IMR-90 (cell line): Measurements from ENCODE around the gene TAL1. TPM values are rescaled to one million over a fixed set of nuclear protein-coding genes. Genes with fewer than 3 reads are reported as not detected.

Experiments used
- ATAC-seq: fragments of 200-7000 bp; cut with Tn5 transposase; 2 replicates; pipeline ENCODE4 v1.9.1; 2020; ENCODE audit warnings: low read depth, mild to moderate bottlenecking, moderate library complexity
- BruUV-seq: library from RNA; stranded (reverse); fragments of 400-500 nt; replicated peaks from 2 replicates; lab custom pipeline; 2021; lab: Mats Ljungman, UMichigan
- CTCF ChIA-PET: fragments of 300-600 bp; formaldehyde crosslinking; extraction: SDS; loops from one replicate; lab custom pipeline; 2021; ENCODE audit warnings: antibody characterized with exemption; lab: Yijun Ruan, JAX
- POLR2A ChIA-PET: fragments of 300-600 bp; sonication (Branson Sonifier 250); formaldehyde crosslinking; loops from one replicate; lab custom pipeline; 2022; ENCODE audit warnings: antibody characterized with exemption; ENCODE audit not compliant: unreplicated experiment; lab: Charles Lee
- DNase-seq: peaks from one replicate; pipeline ENCODE4 v3.0.0; 2013
- H2AFZ ChIP-seq: replicated peaks from 2 replicates; pipeline ENCODE3; 2013; ENCODE audit warnings: low read length, mild to moderate bottlenecking; ENCODE audit not compliant: poor library complexity
- H2AK5ac ChIP-seq: 2 replicates; pipeline ENCODE4 v1.6.1; 2013; ENCODE audit warnings: low read depth, low read length, inconsistent platforms
- H2AK9ac ChIP-seq: replicated peaks from 2 replicates; pipeline ENCODE3; 2013; ENCODE audit warnings: mild to moderate bottlenecking, low read depth, low read length, moderate library complexity; ENCODE audit not compliant: poor library complexity
- H2BK120ac ChIP-seq: 2 replicates; pipeline ENCODE4 v1.6.1; 2013; ENCODE audit warnings: low read depth, low read length, inconsistent platforms
- H2BK15ac ChIP-seq: 3 replicates; pipeline ENCODE4 v1.6.1; 2013; ENCODE audit warnings: low read depth, low read length, inconsistent platforms
- H2BK20ac ChIP-seq: 2 replicates; pipeline ENCODE4 v1.6.1; 2013; ENCODE audit warnings: low read depth, mild to moderate bottlenecking, inconsistent platforms, low read length, moderate library complexity
- H2BK5ac ChIP-seq: 2 replicates; pipeline ENCODE4 v1.6.1; 2013; ENCODE audit warnings: mild to moderate bottlenecking, low read depth, low read length, inconsistent platforms; ENCODE audit not compliant: poor library complexity, severe bottlenecking
- H3K14ac ChIP-seq: replicated peaks from 2 replicates; pipeline ENCODE4 v1.6.1; 2013; ENCODE audit warnings: low read depth, low read length, inconsistent platforms
- H3K18ac ChIP-seq: 2 replicates; pipeline ENCODE4 v1.6.1; 2013; ENCODE audit warnings: low read depth, low read length, control low read depth
- H3K23ac ChIP-seq: 2 replicates; pipeline ENCODE4 v1.6.1; 2013; ENCODE audit warnings: low read depth, low read length, inconsistent platforms
- H3K27ac ChIP-seq: 2 replicates; pipeline ENCODE4 v1.5.1; 2013; ENCODE audit warnings: mild to moderate bottlenecking, control low read depth, low read length; ENCODE audit not compliant: insufficient read depth
- H3K27me3 ChIP-seq: 2 replicates; pipeline ENCODE4 v1.6.1; 2013; ENCODE audit warnings: low read length; ENCODE audit not compliant: control insufficient read depth, insufficient read depth
- H3K36me3 ChIP-seq: 2 replicates; pipeline ENCODE4 v1.6.1; 2013; ENCODE audit warnings: low read length, mixed read lengths; ENCODE audit not compliant: control insufficient read depth, insufficient read depth
- H3K4ac ChIP-seq: 2 replicates; pipeline ENCODE4 v1.6.1; 2013; ENCODE audit warnings: low read depth, low read length, inconsistent platforms
- H3K4me1 ChIP-seq: 2 replicates; pipeline ENCODE4 v1.6.1; 2013; ENCODE audit warnings: low read length, mixed read lengths; ENCODE audit not compliant: control insufficient read depth, insufficient read depth
- H3K4me2 ChIP-seq: 2 replicates; pipeline ENCODE4 v1.6.1; 2013; ENCODE audit warnings: low read depth, mild to moderate bottlenecking, control low read depth, low read length, moderate library complexity
- H3K4me3 ChIP-seq: 2 replicates; pipeline ENCODE4 v1.5.1; 2013; ENCODE audit warnings: low read depth, mild to moderate bottlenecking, control low read depth, low read length, moderate library complexity; ENCODE audit not compliant: insufficient read depth
- H3K56ac ChIP-seq: 2 replicates; pipeline ENCODE4 v1.6.1; 2013; ENCODE audit warnings: low read length, inconsistent platforms; ENCODE audit not compliant: insufficient read depth; ENCODE audit errors: extremely low read depth
- H3K79me1 ChIP-seq, 2 experiments: 2 replicates each; pipeline ENCODE4 v1.6.1; 2013; ENCODE audit warnings: low read length in 2 of 2, inconsistent platforms in 1 of 2, low read depth in 1 of 2
- H3K9ac ChIP-seq: 2 replicates; pipeline ENCODE4 v1.6.1; 2013; ENCODE audit warnings: low read depth, low read length, control low read depth
- H3K9me1 ChIP-seq: 2 replicates; pipeline ENCODE4 v1.6.1; 2013; ENCODE audit warnings: low read length, inconsistent platforms; ENCODE audit not compliant: insufficient read depth
- H3K9me3 ChIP-seq: 2 replicates; pipeline ENCODE4 v1.6.1; 2013; ENCODE audit warnings: low read length; ENCODE audit not compliant: control insufficient read depth, insufficient read depth
- H4K20me1 ChIP-seq: 2 replicates; pipeline ENCODE4 v1.6.1; 2013; ENCODE audit warnings: low read length, inconsistent platforms; ENCODE audit not compliant: insufficient read depth
- H4K5ac ChIP-seq: 2 replicates; pipeline ENCODE4 v1.6.1; 2013; ENCODE audit warnings: mild to moderate bottlenecking, low read depth, low read length, control low read depth
- H4K8ac ChIP-seq, 2 experiments: 2 replicates each; pipeline ENCODE4 v1.6.1; 2013; ENCODE audit warnings: low read depth in 2 of 2, low read length in 2 of 2, control low read depth in 1 of 2, inconsistent platforms in 1 of 2
- H4K91ac ChIP-seq: 2 replicates; pipeline ENCODE4 v1.6.1; 2013; ENCODE audit warnings: low read depth, low read length, inconsistent platforms; ENCODE audit not compliant: insufficient read depth
- BHLHE40 ChIP-seq: fragments of 150-350 bp; IDR thresholded peaks from 2 replicates; pipeline ENCODE4 v1.6.1; 2016; ENCODE audit warnings: mild to moderate bottlenecking, low read depth, low read length
- CEBPB ChIP-seq: IDR thresholded peaks from 2 replicates; pipeline ENCODE4 v1.6.1; 2012; ENCODE audit warnings: low read depth, low read length, improper control_type of control experiment
- CHD1 ChIP-seq: IDR thresholded peaks from 2 replicates; pipeline ENCODE4 v1.6.1; 2012; ENCODE audit warnings: low read depth, low read length, improper control_type of control experiment
- FOS ChIP-seq: fragments of 150-350 bp; IDR thresholded peaks from 2 replicates; pipeline ENCODE4 v1.6.1; 2016; ENCODE audit warnings: low read depth, low read length
- RAD21 ChIP-seq: IDR thresholded peaks from 2 replicates; pipeline ENCODE4 v1.6.1; 2012; ENCODE audit warnings: low read length, improper control_type of control experiment
- USF2 ChIP-seq: fragments of 150-350 bp; IDR thresholded peaks from 2 replicates; pipeline ENCODE4 v1.6.1; 2017; ENCODE audit warnings: mild to moderate bottlenecking, antibody characterized with exemption, low read length, low read depth
- WGBS, 2 experiments: methylation state at CpG; one replicate each; pipeline versions ENCODE4 v1.1.5 to v1.1.7; 2013; ENCODE audit warnings: missing lambda C conversion rate in 2 of 2; ENCODE audit not compliant: insufficient read length in 1 of 2; ENCODE audit errors: extremely low coverage in 2 of 2; 5-methylcytosine and 5-hydroxymethylcytosine counted together
- dilution Hi-C: fragments of 300-500 bp; cut with HindIII; formaldehyde crosslinking; loops from one replicate; pipeline ENCODE4 v1.14.3; 2018; ENCODE audit warnings: low sequenced_read_pairs; ENCODE audit not compliant: unreplicated experiment
- in situ Hi-C: fragments of 300-500 bp; cut with MboI; formaldehyde crosslinking; loops from 3 replicates; pipeline ENCODE4 v1.14.3; 2019; ENCODE audit warnings: low sequenced_read_pairs, inconsistent platforms, mixed read lengths
- intact Hi-C: fragments of 100-400 bp; cut with micrococcal nuclease; formaldehyde crosslinking; loops from 2 replicates; pipeline ENCODE4 v1.10.0; 2022
- polyA plus RNA-seq, 3 experiments: library from polyadenylated mRNA; depleted of rRNA; stranded (reverse); fragments of >200 nt; gene quantifications; 2 replicates each; pipeline ENCODE4 v1.2.3, GENCODE V29; 2012; ENCODE audit warnings: low replicate concordance in 1 of 3
- total RNA-seq: library from RNA; depleted of rRNA; stranded (reverse); fragments of >200 nt; gene quantifications from 2 replicates; pipeline ENCODE4 v1.2.3, GENCODE V29; 2012

TAL1 gene
- total and polyA plus RNA-seq, 2 of the 4 experiments (the other 2 are of a cell fraction) = not detected

GRCh38 chr1:47213230-47213963, 18.6 kb downstream of the TAL1 start:
- intact Hi-C loops (no loop called here), dilution Hi-C loops (no loop called here), in situ Hi-C loops (no loop called here)
- TF ChIP-seq FOS = no peak
- no peak for TF ChIP-seq USF2
- TF ChIP-seq CHD1 = no peak
- TF ChIP-seq RAD21 = no peak
- no peak for TF ChIP-seq CEBPB
- TF ChIP-seq BHLHE40 = no peak
- Histone ChIP-seq H3K4ac (no peak overlapping the region), H2BK120ac (no peak overlapping the region), H2BK20ac (no peak overlapping the region), H2AK9ac (no peak overlapping the region), H4K91ac (no peak overlapping the region), H3K9ac (no peak overlapping the region), H3K9me3 (no peaks in the 10 kb centered on the region), H3K56ac (no peak overlapping the region), H3K4me1 (no peaks in the 10 kb centered on the region), H3K27me3 (peaks cover 11% of the 10 kb centered on the region), H2AFZ (no peak overlapping the region), H2BK15ac (no peak overlapping the region), H3K14ac (no peak overlapping the region), H3K27ac (no peak overlapping the region), H4K5ac (no peak overlapping the region), H4K20me1 (no peaks in the 10 kb centered on the region), H3K79me1 (no peaks in the 10 kb centered on the region), H3K4me2 (no peak overlapping the region), H3K18ac (no peak overlapping the region), H2AK5ac (no peak overlapping the region), H3K23ac (no peak overlapping the region), H3K4me3 (no peak overlapping the region), H2BK5ac (no peak overlapping the region), H4K8ac (no peak overlapping the region), H3K9me1 (no peaks in the 10 kb centered on the region), H3K36me3 (no peaks in the 10 kb centered on the region)
- no TSS peak for BruUV-seq
- ChIA-PET POLR2A (no interaction called here), CTCF (no interaction called here)
- ATAC-seq = no peak
- WGBS, 2 experiments = 73% methylated on average over 5 of the region's 11 CpGs; no CpG with 5 or more reads in 1 of the 2 experiments
- DNase-seq = no peak
